A673 (cell line): ENCODE results near the gene KCNJ5.

Source experiments
- CTCF ChIP-seq: fragments of 300-800, 200-600 bp; sonication (generic); conservative IDR thresholded peaks from 2 replicates; pipeline ENCODE4 v1.5.1; 2017; ENCODE audit warnings: low read depth, mild to moderate bottlenecking, antibody characterized with exemption, low read length, moderate library complexity, mixed read lengths
- EZH2 ChIP-seq: fragments of 200-600 bp; sonication (generic); IDR thresholded peaks from 2 replicates; pipeline ENCODE4 v1.6.1; 2017; ENCODE audit warnings: borderline replicate concordance, low read depth, mild to moderate bottlenecking, mixed read lengths, antibody characterized with exemption, low read length; ENCODE audit not compliant: poor library complexity, severe bottlenecking

GRCh38 chr11:128894286-128894681 lies 3.1 kb downstream of the KCNJ5 start:
- TF ChIP-seq CTCF (no peak), EZH2 (no peak)
